RPMI8226 (cell line): ENCODE measurements around the gene MYOCD.
"Not testable (repeated sequence)": the region's sequence is repeated elsewhere in the genome, so short reads cannot be mapped to it uniquely, and the experiment has no call there.

Experiments used
- DNase-seq: peaks from one replicate; pipeline ENCODE4 v3.0.0-alpha.2; 2015

Gene MYOCD

GRCh38 chr17:12665263-12666210 is at the start of gene MYOCD:
TSS of gene MYOCD (plus strand) at chr17:12665890. CDS start at chr17:12666189, 299 bp downstream.
- DNase-seq: no peak

GRCh38 chr17:12616161-12616560 is 49.5 kb upstream of the MYOCD start:
- DNase-seq: no peak

- no peak for DNase-seq
Observed at GRCh38 chr17:12618557-12618956, 47.1 kb upstream of the MYOCD start.

- DNase-seq: no peak
Observed at GRCh38 chr17:12619459-12620199, 46.1 kb upstream of the MYOCD start.

GRCh38 chr17:12620200-12620720 is 45.4 kb upstream of the MYOCD start:
- no peak for DNase-seq

- no peak for DNase-seq
Observed at GRCh38 chr17:12622726-12623125, 43.0 kb upstream of the MYOCD start.

- no peak for DNase-seq
Observed at GRCh38 chr17:12623220-12623848, 42.4 kb upstream of the MYOCD start.

- no peak for DNase-seq
Observed at GRCh38 chr17:12624211-12624610, 41.5 kb upstream of the MYOCD start.

- no peak for DNase-seq
Observed at GRCh38 chr17:12625092-12625491, 40.6 kb upstream of the MYOCD start.

GRCh38 chr17:12627177-12627629 is 38.5 kb upstream of the MYOCD start:
- no peak for DNase-seq

- DNase-seq: no peak
Observed at GRCh38 chr17:12627781-12628451, 37.8 kb upstream of the MYOCD start.

GRCh38 chr17:12631076-12631475 is 34.6 kb upstream of the MYOCD start:
- no peak for DNase-seq

- no peak for DNase-seq
Observed at GRCh38 chr17:12632785-12633184, 32.9 kb upstream of the MYOCD start.

GRCh38 chr17:12634789-12635414 is 30.8 kb upstream of the MYOCD start:
- DNase-seq: no peak

- not testable (repeated sequence) for DNase-seq
Observed at GRCh38 chr17:12635996-12636395, 29.7 kb upstream of the MYOCD start.

GRCh38 chr17:12637015-12637414 is 28.7 kb upstream of the MYOCD start:
- no peak for DNase-seq

GRCh38 chr17:12637745-12638651 is 27.7 kb upstream of the MYOCD start:
- DNase-seq: no peak

GRCh38 chr17:12640364-12640763 is 25.3 kb upstream of the MYOCD start:
- no peak for DNase-seq

GRCh38 chr17:12641084-12641483 is 24.6 kb upstream of the MYOCD start:
- DNase-seq: no peak

GRCh38 chr17:12642034-12642433 is 23.7 kb upstream of the MYOCD start:
- DNase-seq: no peak

GRCh38 chr17:12643822-12644221 is 21.9 kb upstream of the MYOCD start:
- DNase-seq: no peak
